Stimulated activated CD4-positive, alpha-beta T cell treated with anti-CD3 and anti-CD28 coated beads, TNF-alpha, amount 100 ng/mL, for 1 hour (primary cell): ENCODE measurements around the gene CENPT.
A peak's percentile ranks its signal among the peaks of the same experiment; 100 is the strongest.
"Not testable (repeated sequence)": the region's sequence is repeated elsewhere in the genome, so short reads cannot be mapped to it uniquely, and the experiment has no call there.

ENCODE experiments used
- DNase-seq, 3 donors: peaks; one replicate each; pipeline ENCODE4 v3.0.0-alpha.2; 2020; ENCODE audit warnings: low read depth in 3 of 3, low spot score in 1 of 3

CENPT gene

GRCh38 chr16:67846320-67847063 is 1.0 kb downstream of the CENPT start, which contains the start of gene NUTF2:
NUTF2 (plus strand) TSS chr16:67846933; CDS start chr16:67865131, 18,198 bp downstream.
- DNase-seq = peak; percentile 81 to 89 (median 87)

DNA sequence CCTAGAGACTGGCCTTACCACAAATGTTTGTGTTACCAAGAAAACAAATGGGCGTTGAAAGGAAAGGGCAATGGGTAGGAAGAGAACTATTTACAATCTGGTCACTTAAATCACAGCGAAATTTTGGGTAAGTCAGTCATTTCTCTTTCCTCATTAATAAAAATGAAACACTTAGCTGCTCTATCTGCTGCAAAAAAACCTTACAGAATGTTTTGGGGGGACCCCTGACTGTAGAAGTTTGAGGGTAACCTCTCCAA is 1.5 kb downstream of the CENPT start:
- DNase-seq = no peak

GRCh38 chr16:67845291-67846062 is 2.0 kb downstream of the CENPT start:
- no peak for DNase-seq

- DNase-seq = no peak
Measured at GRCh38 chr16:67844497-67844896, 3.0 kb downstream of the CENPT start.

DNA sequence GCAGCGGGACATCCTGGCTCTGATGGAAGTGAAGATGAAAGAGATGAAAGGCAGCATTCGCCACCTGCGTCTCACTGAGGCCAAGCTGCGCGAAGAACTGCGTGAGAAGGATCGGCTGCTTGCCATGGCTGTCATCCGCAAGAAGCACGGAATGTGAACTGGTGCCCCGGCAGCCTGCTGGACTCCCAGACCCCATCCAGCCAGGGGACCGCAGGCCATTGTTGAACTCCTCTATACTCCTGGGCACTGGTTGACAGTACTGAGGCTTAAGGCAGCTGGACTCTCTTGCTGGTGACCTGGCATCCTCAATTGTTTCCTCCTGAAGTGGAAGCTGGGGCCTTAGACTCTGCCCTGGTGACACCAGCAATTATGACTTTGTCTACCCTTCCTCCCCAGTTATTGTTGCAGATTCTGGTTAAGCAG is 4.1 kb downstream of the CENPT start:
- no peak for DNase-seq

DNA sequence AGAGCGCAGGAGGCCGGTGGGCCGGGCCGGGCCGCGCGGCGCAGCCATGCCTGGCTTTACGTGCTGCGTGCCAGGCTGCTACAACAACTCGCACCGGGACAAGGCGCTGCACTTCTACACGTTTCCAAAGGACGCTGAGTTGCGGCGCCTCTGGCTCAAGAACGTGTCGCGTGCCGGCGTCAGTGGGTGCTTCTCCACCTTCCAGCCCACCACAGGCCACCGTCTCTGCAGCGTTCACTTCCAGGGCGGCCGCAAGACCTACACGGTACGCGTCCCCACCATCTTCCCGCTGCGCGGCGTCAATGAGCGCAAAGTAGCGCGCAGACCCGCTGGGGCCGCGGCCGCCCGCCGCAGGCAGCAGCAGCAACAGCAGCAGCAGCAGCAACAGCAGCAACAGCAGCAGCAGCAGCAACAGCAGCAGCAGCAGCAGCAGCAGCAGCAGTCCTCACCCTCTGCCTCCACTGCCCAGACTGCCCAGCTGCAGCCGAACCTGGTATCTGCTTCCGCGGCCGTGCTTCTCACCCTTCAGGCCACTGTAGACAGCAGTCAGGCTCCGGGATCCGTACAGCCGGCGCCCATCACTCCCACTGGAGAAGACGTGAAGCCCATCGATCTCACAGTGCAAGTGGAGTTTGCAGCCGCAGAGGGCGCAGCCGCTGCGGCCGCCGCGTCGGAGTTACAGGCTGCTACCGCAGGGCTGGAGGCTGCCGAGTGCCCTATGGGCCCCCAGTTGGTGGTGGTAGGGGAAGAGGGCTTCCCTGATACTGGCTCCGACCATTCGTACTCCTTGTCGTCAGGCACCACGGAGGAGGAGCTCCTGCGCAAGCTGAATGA is 4.8 kb downstream of the CENPT start:
- DNase-seq = peak in 1 of 3 donors; percentile 38

- DNase-seq = peak; percentile 84 to 88 (median 87)
Measured at GRCh38 chr16:67841816-67842508, 5.5 kb downstream of the CENPT start, which contains the start of gene THAP11. THAP11 (plus strand) TSS chr16:67842320; CDS start chr16:67842555, 235 bp downstream.

DNA sequence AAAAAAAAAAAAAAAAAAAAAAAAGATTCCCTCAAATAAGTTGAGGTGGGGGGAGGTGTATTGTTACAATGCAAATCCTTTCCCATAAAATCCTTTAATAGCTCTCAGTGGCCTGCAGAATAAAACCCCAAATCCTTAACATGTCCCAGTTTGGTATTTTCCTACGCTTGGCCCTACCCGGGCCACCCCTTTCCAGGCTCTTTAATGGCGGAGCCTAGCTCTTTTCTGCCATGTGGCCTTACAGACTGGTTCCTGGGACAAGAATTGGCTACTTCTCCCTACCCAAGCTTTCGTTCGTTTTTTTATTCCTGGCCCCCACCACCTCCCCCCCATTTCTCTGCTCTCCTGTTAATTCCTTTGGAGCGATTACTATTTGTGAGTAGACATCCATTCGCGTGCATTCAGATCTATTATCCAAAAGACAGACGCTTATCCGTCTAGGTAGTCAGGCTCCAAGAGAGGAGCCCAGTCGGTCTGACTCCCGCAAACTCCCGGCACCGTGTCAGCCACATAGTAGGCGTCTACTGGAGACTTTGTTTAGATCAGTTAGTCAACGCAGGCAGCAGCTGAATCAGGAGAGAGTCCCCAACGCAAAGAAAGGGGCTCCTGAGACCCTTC is 6.2 kb downstream of the CENPT start:
- no peak for DNase-seq

DNA sequence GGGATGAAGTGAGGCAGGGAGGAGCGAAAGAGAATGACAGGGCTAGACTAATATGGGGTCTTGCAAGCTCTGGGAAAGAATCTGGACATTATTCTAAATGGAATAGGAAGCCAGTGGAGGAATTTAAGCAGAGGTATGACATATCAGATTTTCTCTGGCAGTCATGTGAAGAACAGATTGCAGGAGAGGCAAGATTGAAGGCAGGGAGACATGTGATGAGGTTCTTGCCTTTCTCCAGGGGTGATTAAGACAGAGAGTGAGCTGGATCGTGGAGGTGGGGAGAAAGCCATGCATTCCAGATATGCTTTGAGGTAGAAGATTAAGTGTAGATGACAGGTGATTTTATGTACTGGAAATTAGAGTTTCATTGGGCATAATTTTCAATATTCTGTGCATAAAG is 9.7 kb downstream of the CENPT start:
- no peak for DNase-seq

- DNase-seq = not testable (repeated sequence)
Measured at GRCh38 chr16:67837190-67837589, 10.3 kb downstream of the CENPT start.

DNA sequence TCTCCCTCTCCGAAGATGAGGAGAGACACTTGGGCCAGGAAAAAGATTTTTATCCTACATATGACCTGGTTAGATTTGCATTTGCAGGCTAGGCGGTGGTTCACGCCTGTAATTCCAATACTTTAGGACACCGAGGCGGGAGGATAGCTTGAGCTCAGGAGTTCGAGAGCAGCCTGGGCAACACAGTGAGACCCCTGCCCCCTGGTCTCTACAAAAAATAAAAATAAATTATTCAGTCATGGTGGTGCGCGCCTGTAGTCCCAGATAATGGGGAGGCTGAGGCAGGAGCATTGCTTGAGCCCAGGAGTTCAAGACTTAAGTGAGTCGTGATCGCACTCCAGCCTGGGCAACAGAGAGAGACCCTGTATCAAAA is 13.3 kb downstream of the CENPT start:
- DNase-seq = no peak

DNA sequence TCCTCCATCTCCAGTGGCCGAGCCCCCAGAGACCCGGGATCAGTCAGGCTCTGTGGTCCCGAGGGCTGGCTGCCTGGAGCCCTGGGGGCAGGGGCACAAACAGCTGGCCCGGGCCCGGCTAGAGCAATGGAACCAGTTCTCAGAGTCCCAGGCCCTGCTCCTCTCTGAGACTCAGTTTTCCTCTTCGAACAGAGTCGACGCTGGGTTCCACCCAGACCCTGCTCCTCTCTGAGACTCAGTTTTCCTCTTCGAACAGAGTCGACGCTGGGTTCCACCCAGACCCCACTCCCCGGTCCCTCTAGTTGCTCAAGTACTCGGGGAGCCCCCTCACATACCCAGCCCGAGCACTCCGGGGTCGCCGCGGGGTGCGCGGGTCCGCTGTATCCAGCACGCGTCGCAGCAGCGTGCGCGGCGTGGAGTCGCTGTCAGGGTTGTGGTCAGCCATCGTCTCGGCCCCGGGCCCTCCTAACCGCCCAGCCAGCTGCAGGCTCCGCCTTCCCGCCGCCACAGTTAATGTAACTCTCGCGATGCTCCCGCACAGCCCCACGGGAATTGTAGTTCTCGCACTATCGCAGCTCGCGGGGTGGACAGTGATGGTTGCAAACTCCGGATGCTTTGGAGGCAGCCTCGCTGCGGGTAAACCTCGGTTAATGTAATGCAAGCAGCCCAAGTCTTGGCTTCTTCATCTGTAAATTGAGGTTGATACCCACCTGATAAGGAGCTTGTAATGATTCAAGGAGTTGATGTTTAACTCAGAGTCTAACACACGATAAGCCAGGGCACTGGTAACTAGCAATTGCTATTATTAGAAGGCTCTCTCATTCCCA is 13.9 kb downstream of the CENPT start:
- peak; percentile 76 to 90 (median 79) for DNase-seq

- no peak for DNase-seq
Measured at GRCh38 chr16:67833030-67833414, 14.5 kb downstream of the CENPT start.

DNA sequence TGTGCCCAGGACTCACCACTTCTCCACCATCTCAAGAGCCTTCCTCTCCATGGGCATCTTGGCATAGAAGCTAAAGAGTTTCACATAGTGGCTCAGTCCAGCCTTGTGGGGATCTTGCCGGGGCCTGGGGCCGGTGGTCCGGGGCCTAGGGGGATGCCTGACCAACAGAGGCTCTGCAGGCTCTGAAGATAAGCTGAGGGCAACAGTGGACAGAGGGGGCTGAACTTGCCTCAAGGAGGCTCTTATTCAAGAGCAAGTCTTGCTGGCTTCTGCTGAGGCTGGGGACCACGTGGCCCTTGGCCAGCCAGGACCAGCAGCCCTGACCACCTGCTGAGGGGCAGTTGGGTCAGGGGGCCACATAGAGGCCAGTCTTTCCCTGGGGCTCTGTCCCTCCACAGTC is 18.8 kb downstream of the CENPT start:
- no peak for DNase-seq

- no peak for DNase-seq
Measured at GRCh38 chr16:67825906-67826305, 21.6 kb downstream of the CENPT start.

- no peak for DNase-seq
Measured at GRCh38 chr16:67825119-67825518, 22.4 kb downstream of the CENPT start.

DNA sequence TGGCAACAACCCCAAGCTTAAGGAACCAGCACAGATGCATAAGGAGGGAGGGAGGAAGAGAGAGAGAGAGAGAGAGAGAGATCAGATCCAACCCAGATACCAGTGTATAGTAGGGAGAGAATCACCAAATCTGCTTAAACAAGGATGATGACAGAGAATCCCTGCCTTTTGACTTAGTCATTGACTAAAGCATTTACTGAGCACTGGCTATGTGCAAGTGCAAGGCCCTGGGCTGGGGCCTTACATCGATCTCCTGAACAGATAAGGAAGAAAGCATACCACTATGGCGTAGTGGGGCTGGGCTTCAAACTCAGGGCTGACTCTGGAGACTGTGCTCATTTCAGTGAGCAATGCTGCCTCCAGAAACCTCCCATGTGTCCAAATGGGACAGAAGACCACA is 25.0 kb downstream of the CENPT start:
- DNase-seq = no peak

- DNase-seq = no peak
Measured at GRCh38 chr16:67820608-67821259, 26.8 kb downstream of the CENPT start.

DNA sequence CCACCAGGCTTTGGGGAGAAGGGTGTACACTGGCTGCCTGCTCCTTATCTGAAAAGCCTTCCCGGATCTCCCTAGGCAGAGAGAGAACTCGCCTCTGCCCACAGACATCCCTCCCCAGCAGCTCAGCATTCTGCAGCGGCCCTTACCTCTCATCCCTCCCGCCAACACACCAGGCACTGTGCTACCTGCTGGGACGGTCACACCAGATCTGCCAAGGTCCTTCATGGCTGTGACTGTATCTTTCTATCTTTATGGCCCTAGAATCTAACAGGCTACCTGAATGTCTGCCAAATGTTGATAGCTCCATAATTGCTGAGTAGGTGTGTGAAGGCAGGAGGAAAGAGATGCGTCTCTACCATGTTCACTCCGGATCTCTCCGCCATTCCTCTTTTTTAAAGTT is 32.9 kb downstream of the CENPT start:
- DNase-seq = no peak
